Body of pancreas (tissue), 4 donors: ENCODE measurements around the gene ANTKMT.

Experiments used
- POLR2A ChIP-seq, 3 donors: fragments of 450-650 bp; IDR thresholded peaks; one replicate each; pipeline ENCODE4 v1.6.1; 2016; ENCODE audit warnings: antibody characterized with exemption in 3 of 3, mild to moderate bottlenecking in 2 of 3
- TF ChIP-seq, protein P1 (sequence below), 7 experiments: fragments of 450-650 bp in 4 of 7; fragments of 200-600 bp in 3 of 7; sonication (generic) in 3 of 7; IDR thresholded peaks; one replicate each; pipeline ENCODE4 v1.5.1; 2016 to 2019; ENCODE audit warnings: antibody characterized with exemption in 7 of 7

DNA sequence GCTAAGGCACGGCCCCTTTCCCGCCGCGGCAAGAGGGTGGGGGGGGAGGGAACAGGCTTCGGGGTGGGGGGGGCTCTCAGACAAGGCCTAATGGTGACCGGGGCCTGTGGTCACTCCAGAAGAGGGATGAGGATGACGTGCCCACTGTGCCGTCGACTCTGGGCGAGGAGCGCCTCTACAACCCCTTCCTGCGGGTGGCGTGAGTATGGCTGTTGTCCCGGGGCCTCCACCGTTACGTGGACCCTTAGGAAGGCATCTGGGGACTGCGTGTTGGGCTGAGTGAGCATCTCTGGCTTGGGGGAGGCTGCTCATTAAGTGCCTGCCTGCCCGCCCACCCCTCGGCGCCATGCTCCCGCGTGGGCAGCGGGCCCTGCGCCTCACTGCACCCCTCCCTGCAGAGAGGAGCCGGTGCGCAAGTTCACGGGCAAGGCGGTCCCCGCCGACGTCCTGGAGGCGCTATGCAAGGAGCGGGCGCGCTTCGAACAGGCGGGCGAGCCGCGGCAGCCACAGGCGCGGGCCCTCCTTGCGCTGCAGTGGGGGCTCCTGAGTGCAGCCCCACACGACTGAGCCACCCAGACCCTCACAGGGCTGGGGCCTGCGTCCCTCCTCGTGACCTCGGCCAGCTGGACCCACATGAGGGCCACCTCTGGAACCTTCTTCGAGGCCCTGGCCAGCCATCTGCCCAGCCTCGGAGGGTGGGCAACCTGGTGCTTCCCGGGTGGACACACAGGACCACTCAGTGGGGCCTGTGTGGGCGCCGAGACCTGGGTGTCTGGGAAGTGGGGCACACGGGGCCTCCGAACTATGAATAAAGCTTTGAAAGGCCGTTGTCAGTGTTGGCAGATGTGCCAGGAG is 8.2 kb downstream of the ANTKMT start:
- TF ChIP-seq, protein P1, sequence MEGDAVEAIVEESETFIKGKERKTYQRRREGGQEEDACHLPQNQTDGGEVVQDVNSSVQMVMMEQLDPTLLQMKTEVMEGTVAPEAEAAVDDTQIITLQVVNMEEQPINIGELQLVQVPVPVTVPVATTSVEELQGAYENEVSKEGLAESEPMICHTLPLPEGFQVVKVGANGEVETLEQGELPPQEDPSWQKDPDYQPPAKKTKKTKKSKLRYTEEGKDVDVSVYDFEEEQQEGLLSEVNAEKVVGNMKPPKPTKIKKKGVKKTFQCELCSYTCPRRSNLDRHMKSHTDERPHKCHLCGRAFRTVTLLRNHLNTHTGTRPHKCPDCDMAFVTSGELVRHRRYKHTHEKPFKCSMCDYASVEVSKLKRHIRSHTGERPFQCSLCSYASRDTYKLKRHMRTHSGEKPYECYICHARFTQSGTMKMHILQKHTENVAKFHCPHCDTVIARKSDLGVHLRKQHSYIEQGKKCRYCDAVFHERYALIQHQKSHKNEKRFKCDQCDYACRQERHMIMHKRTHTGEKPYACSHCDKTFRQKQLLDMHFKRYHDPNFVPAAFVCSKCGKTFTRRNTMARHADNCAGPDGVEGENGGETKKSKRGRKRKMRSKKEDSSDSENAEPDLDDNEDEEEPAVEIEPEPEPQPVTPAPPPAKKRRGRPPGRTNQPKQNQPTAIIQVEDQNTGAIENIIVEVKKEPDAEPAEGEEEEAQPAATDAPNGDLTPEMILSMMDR (IDR thresholded peaks at IDR 0.05): no peak
- TF ChIP-seq POLR2A (IDR thresholded peaks at IDR 0.05): no peak
